GM19455 (cell line): ENCODE data around the gene SLC22A25.
"Not testable (repeated sequence)": the region's sequence is repeated elsewhere in the genome, so short reads cannot be mapped to it uniquely, and the experiment has no call there.

Source experiments
- ATAC-seq: cut with Tn5 transposase; IDR thresholded peaks from one replicate; pipeline ENCODE4 v1.9.1; 2021; ENCODE audit not compliant: unreplicated experiment

SLC22A25 gene

GRCh38 chr11:63235471-63236461 lies 7.6 kb downstream of the SLC22A25 start:
- not testable (repeated sequence) for ATAC-seq

GRCh38 chr11:63229815-63230214 lies 13.6 kb downstream of the SLC22A25 start:
- ATAC-seq, result no peak

GRCh38 chr11:63227521-63228107 lies 15.8 kb downstream of the SLC22A25 start:
- ATAC-seq, result no peak

GRCh38 chr11:63226488-63227114 lies 16.8 kb downstream of the SLC22A25 start:
- ATAC-seq, result no peak

GRCh38 chr11:63214093-63214492 lies 29.3 kb downstream of the SLC22A25 start:
- ATAC-seq, result no peak

- ATAC-seq, result no peak
Measured at GRCh38 chr11:63212742-63213141, 30.7 kb downstream of the SLC22A25 start.

GRCh38 chr11:63210111-63210510 lies 33.3 kb downstream of the SLC22A25 start:
- no peak for ATAC-seq
